GM21447 (cell line): Measurements from ENCODE around the gene LIPC.

Source experiments
- ATAC-seq: cut with Tn5 transposase; IDR thresholded peaks from one replicate; pipeline ENCODE4 v1.9.1; 2021; ENCODE audit not compliant: unreplicated experiment

Gene LIPC

GRCh38 chr15:58431221-58432149, at the start of gene LIPC:
Gene LIPC (plus strand): TSS chr15:58431991. CDS start chr15:58432033, 42 bp downstream.
- no peak for ATAC-seq

- ATAC-seq, result no peak
Observed at GRCh38 chr15:58383876-58384275, 47.9 kb upstream of the LIPC start.

GRCh38 chr15:58384667-58385066, 47.1 kb upstream of the LIPC start:
- no peak for ATAC-seq

GRCh38 chr15:58386081-58386480, 45.7 kb upstream of the LIPC start:
- ATAC-seq, result no peak

- ATAC-seq, result no peak
Observed at GRCh38 chr15:58386641-58387040, 45.1 kb upstream of the LIPC start.

GRCh38 chr15:58387130-58387529, 44.7 kb upstream of the LIPC start:
- ATAC-seq, result no peak

GRCh38 chr15:58388211-58388610, 43.6 kb upstream of the LIPC start:
- ATAC-seq, result no peak

- no peak for ATAC-seq
Observed at GRCh38 chr15:58390118-58390517, 41.7 kb upstream of the LIPC start.

- ATAC-seq, result no peak
Observed at GRCh38 chr15:58390655-58391054, 41.1 kb upstream of the LIPC start.

GRCh38 chr15:58391088-58391487, 40.7 kb upstream of the LIPC start:
- ATAC-seq, result no peak

- no peak for ATAC-seq
Observed at GRCh38 chr15:58392141-58392540, 39.6 kb upstream of the LIPC start.

GRCh38 chr15:58392611-58393161, 39.1 kb upstream of the LIPC start:
- no peak for ATAC-seq

- ATAC-seq, result no peak
Observed at GRCh38 chr15:58393241-58393662, 38.5 kb upstream of the LIPC start.

GRCh38 chr15:58396181-58396580, 35.6 kb upstream of the LIPC start:
- ATAC-seq, result no peak

- ATAC-seq, result no peak
Observed at GRCh38 chr15:58398071-58398470, 33.7 kb upstream of the LIPC start.

- no peak for ATAC-seq
Observed at GRCh38 chr15:58398643-58399042, 33.1 kb upstream of the LIPC start.

- no peak for ATAC-seq
Observed at GRCh38 chr15:58399739-58400138, 32.1 kb upstream of the LIPC start.

- ATAC-seq, result no peak
Observed at GRCh38 chr15:58401276-58401675, 30.5 kb upstream of the LIPC start.

GRCh38 chr15:58401991-58402649, 29.7 kb upstream of the LIPC start:
- ATAC-seq, result no peak

GRCh38 chr15:58403581-58403980, 28.2 kb upstream of the LIPC start:
- ATAC-seq, result no peak

- no peak for ATAC-seq
Observed at GRCh38 chr15:58404020-58404419, 27.8 kb upstream of the LIPC start.

GRCh38 chr15:58404722-58405121, 27.1 kb upstream of the LIPC start:
- ATAC-seq, result no peak
